ENCODE data around the gene IPO13. TPM values are rescaled to one million over a fixed set of nuclear protein-coding genes. Genes with fewer than 3 reads are reported as not detected.

Gene IPO13
- total RNA-seq, result 60.6 TPM
- long read RNA-seq, transcript IPO13-202 (20 exons, 3,894 nt), result major isoform, 21 of 56 reads
- long read RNA-seq, partial matches to known transcripts, result 24 of 56 reads
- long read RNA-seq, other reads (novel, unspliced or antisense), result 9 of 56 reads

GRCh38 chr1:43946236-43947060 is at the start of gene IPO13:
IPO13 (plus strand) TSS chr1:43946950; CDS start chr1:43947601, 651 bp downstream.
- DNase-seq (ENCODE audit: low spot score), result peak; percentile 98
- intact Hi-C loops (cut with DNase I), result loop anchor here (1.0 to 5.0 kb wide), 3 partner anchors 28 to 239 kb away; partner anchors contain the start of genes ATP6V0B, SLC6A9 and ST3GAL3

GRCh38 chr1:43898981-43899380 is 47.8 kb upstream of the IPO13 start:
- intact Hi-C loops (cut with DNase I), result no loop called here
- no peak for DNase-seq (ENCODE audit: low spot score)

DNA sequence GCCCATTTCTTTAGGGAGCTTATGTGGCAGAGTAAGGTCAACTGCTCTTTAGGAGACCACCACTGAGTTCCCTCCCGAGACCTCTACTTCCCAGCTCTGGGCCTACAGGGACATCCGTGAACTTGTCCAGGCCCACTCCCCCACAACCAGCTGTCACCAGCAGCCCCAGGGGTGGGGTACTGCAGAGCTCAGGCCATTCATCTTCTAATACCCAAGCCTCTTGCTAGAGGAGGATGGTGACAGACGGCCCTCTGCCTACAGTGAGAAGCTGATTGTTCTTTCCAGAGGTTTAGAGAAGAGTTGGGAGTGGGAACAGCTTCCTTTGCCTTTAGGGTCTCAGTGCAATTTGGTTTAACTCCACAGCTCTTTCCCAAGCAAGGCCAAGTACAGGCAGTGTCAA is 46.4 kb upstream of the IPO13 start:
- intact Hi-C loops (cut with DNase I), result no loop called here
- no peak for DNase-seq (ENCODE audit: low spot score)

GRCh38 chr1:43901196-43901961 is 45.4 kb upstream of the IPO13 start:
- no peak for DNase-seq (ENCODE audit: low spot score)

GRCh38 chr1:43902058-43902831 is 44.5 kb upstream of the IPO13 start:
- intact Hi-C loops (cut with DNase I), result no loop called here
- DNase-seq (ENCODE audit: low spot score), result no peak

More at GRCh38 chr1:43901196-43901961, 45.4 kb upstream of the IPO13 start:
- intact Hi-C loops (cut with DNase I), result no loop called here

GRCh38 chr1:43904660-43905551 is 41.8 kb upstream of the IPO13 start:
- intact Hi-C loops (cut with DNase I), result no loop called here
- DNase-seq (ENCODE audit: low spot score), result no peak

- intact Hi-C loops (cut with DNase I), result no loop called here
- no peak for DNase-seq (ENCODE audit: low spot score)
Observed at GRCh38 chr1:43908226-43908625, 38.5 kb upstream of the IPO13 start.

GRCh38 chr1:43908858-43909257 is 37.9 kb upstream of the IPO13 start:
- intact Hi-C loops (cut with DNase I), result no loop called here
- no peak for DNase-seq (ENCODE audit: low spot score)

DNA sequence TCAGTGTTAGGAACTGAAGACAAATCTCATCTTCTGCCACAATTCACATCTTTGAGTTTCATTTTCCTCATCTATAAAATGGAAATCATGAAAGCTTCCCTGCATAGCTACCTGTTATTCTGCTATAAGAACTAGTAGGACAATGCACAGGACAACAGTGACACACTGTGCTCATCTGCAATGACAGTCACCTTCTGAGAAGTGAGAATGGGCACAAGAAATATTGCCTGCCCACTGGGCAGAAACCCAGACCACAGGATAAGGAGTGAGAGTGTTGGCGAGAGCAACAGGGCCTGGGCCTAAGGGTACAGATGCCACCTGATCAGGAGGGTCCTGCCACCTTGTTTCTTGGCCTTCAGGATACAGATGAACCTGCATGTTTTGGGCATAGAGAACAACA is 36.4 kb upstream of the IPO13 start:
- intact Hi-C loops (cut with DNase I), result no loop called here
- no peak for DNase-seq (ENCODE audit: low spot score)

DNA sequence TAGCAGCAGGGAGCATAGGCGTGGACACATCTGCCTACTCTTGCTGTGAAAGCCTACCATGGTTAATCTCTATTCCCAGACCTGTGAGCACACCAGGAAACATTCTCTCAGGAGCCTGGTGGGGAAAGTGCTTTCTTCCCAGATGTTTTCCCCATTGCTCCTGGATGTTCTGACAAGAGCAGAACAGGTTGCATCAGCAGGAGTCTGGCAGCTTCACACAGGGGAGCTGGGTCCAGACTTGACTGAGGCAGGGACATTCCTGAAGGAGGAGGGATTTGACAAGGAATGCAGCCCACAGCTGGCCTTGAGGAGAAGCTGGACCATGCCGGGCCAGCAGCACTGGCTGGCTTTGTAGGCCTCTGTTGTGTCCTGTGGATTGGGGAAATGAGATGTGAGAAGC is 34.1 kb upstream of the IPO13 start:
- intact Hi-C loops (cut with DNase I), result no loop called here
- DNase-seq (ENCODE audit: low spot score), result no peak

- intact Hi-C loops (cut with DNase I), result no loop called here
- DNase-seq (ENCODE audit: low spot score), result no peak
Observed at GRCh38 chr1:43913051-43913501, 33.7 kb upstream of the IPO13 start.

- intact Hi-C loops (cut with DNase I), result no loop called here
- DNase-seq (ENCODE audit: low spot score), result no peak
Observed at GRCh38 chr1:43913666-43914360, 32.9 kb upstream of the IPO13 start.

GRCh38 chr1:43914576-43915525 is 31.9 kb upstream of the IPO13 start:
- intact Hi-C loops (cut with DNase I), result no loop called here
- DNase-seq (ENCODE audit: low spot score), result no peak

DNA sequence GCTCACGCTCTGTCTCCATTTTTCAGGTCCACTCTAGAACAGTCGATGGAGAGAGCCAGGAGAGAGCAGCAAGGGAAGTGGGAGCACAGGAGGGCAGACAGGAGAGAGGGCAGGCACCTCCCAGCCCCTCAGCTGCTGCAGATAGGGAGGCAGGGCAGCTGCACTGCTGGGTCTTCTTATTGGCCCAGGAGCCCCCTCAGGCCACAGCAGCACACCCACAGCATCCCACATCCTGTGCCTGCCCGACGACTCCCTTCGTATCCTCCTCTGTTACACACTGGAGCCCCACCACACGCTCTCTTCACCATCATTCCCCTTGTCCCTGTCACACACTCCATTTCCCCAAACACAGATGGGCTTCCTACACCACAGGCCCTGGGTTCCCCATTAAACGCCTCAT is 26.8 kb upstream of the IPO13 start:
- no peak for DNase-seq (ENCODE audit: low spot score)
- intact Hi-C loops (cut with DNase I), result no loop called here

GRCh38 chr1:43921022-43921421 is 25.7 kb upstream of the IPO13 start:
- intact Hi-C loops (cut with DNase I), result no loop called here
- no peak for DNase-seq (ENCODE audit: low spot score)

DNA sequence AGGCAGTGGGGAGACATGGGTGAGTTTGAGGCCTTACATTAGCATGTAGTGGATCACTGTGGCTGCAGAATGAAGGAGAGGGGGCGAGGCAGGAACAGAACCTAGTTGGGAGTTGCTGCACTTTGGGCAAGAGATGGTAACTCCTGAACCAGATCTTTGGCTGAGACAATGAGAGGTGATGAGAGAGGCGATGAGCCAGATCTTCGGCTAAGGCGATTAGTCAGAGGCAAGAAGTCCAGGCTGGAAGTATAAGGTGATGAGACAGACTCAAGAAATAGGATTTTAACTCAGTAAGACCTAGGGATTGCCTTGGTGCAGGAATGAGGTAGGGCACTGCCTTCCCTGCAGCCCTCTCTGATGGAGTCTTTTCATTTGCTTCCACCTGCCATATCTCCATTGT is 22.2 kb upstream of the IPO13 start:
- no peak for DNase-seq (ENCODE audit: low spot score)
- intact Hi-C loops (cut with DNase I), result no loop called here

GRCh38 chr1:43925846-43926245 is 20.9 kb upstream of the IPO13 start:
- DNase-seq (ENCODE audit: low spot score), result no peak
- intact Hi-C loops (cut with DNase I), result no loop called here

Data from cardiac septum (tissue), 1 donor.